A549 (cell line): ENCODE results near the gene HIVEP3.

Source experiments
- CTCF ChIP-seq: fragments of >200 bp; sonication (Bioruptor Twin); formaldehyde crosslinking; IDR thresholded peaks from 3 replicates; pipeline ENCODE4 v1.5.1; 2016
- EHF ChIP-seq: fragments of 250-450 bp; sonication (Bioruptor Pico); IDR thresholded peaks from 2 replicates; pipeline ENCODE4 v1.5.0; 2020; ENCODE audit warnings: mild to moderate bottlenecking
- MAX ChIP-seq: IDR thresholded peaks from 2 replicates; pipeline ENCODE4 v1.6.1; 2012
- RAD21 ChIP-seq, 2 experiments: fragments of >200 bp in 1 of 2; sonication (Bioruptor Twin) in 1 of 2; formaldehyde crosslinking in 1 of 2; IDR thresholded peaks in 1 of 2; conservative IDR thresholded peaks in 1 of 2; 2 replicates in 1 of 2; 3 replicates in 1 of 2; pipeline ENCODE4 v1.6.1; 2012 to 2018; ENCODE audit warnings: inconsistent platforms in 1 of 2
- TF ChIP-seq, protein P1 (sequence below): fragments of 200-600 bp; sonication (generic); IDR thresholded peaks from 2 replicates; pipeline ENCODE4 v1.6.1; 2016; ENCODE audit warnings: antibody characterized with exemption, mild to moderate bottlenecking, moderate library complexity

- TF ChIP-seq, protein P1, sequence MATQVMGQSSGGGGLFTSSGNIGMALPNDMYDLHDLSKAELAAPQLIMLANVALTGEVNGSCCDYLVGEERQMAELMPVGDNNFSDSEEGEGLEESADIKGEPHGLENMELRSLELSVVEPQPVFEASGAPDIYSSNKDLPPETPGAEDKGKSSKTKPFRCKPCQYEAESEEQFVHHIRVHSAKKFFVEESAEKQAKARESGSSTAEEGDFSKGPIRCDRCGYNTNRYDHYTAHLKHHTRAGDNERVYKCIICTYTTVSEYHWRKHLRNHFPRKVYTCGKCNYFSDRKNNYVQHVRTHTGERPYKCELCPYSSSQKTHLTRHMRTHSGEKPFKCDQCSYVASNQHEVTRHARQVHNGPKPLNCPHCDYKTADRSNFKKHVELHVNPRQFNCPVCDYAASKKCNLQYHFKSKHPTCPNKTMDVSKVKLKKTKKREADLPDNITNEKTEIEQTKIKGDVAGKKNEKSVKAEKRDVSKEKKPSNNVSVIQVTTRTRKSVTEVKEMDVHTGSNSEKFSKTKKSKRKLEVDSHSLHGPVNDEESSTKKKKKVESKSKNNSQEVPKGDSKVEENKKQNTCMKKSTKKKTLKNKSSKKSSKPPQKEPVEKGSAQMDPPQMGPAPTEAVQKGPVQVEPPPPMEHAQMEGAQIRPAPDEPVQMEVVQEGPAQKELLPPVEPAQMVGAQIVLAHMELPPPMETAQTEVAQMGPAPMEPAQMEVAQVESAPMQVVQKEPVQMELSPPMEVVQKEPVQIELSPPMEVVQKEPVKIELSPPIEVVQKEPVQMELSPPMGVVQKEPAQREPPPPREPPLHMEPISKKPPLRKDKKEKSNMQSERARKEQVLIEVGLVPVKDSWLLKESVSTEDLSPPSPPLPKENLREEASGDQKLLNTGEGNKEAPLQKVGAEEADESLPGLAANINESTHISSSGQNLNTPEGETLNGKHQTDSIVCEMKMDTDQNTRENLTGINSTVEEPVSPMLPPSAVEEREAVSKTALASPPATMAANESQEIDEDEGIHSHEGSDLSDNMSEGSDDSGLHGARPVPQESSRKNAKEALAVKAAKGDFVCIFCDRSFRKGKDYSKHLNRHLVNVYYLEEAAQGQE = no peak
- no peak for TF ChIP-seq EHF
- no peak for TF ChIP-seq CTCF
- no peak for TF ChIP-seq MAX
- TF ChIP-seq RAD21 (conservative IDR thresholded peaks at IDR 0.05 in 1 of 2, IDR thresholded peaks at IDR 0.05 in 1 of 2) = no peak
These were observed 276.7 kb downstream of the HIVEP3 start for GRCh38 chr1:41641941-41642527.
